ENCODE data around the gene EPB41L1. TPM values are rescaled to one million over a fixed set of nuclear protein-coding genes. Genes with fewer than 3 reads are reported as not detected.

Gene EPB41L1
- total RNA-seq, 1 experiment from 2014 or later = 42.1 TPM

GRCh38 chr20:36118371-36118770 lies 36.2 kb upstream of the EPB41L1 start:
- no peaks in the 10 kb centered on the region for H3K79me2 ChIP-seq (ENCODE audit: insufficient read depth, low read length)
- H3K27me3 ChIP-seq (ENCODE audit: insufficient read depth, low read length) = no peaks in the 10 kb centered on the region
- ATAC-seq (no peak), DNase-seq (ENCODE audit: low read depth, low spot score) (no peak)
- BruUV-seq (replicated peaks) = no TSS peak
- no peaks in the 10 kb centered on the region for H3K9me3 ChIP-seq (ENCODE audit: control insufficient read depth in 1 of 2, insufficient read depth in 1 of 2, low read depth in 1 of 2, low read length in 2 of 2)
- no peak for TF ChIP-seq EGR1 (IDR thresholded peaks at IDR 0.05; ENCODE audit: low read depth)
- TF ChIP-seq SP1 (IDR thresholded peaks at IDR 0.05; ENCODE audit: low read depth) = no peak
- no peak for TF ChIP-seq ZFX (IDR thresholded peaks at IDR 0.05)
- TF ChIP-seq MAX (IDR thresholded peaks at IDR 0.05) = no peak
- no peak for TF ChIP-seq ZBTB33 (IDR thresholded peaks at IDR 0.05; ENCODE audit: extremely low read depth, insufficient replicate concordance, low read length)
- TF ChIP-seq ZNF274 (IDR thresholded peaks at IDR 0.05; ENCODE audit: low read depth, low read length) = no peak
- TF ChIP-seq SRF (IDR thresholded peaks at IDR 0.05; ENCODE audit: low read depth) = no peak
- TF ChIP-seq POLR2AphosphoS5 (IDR thresholded peaks at IDR 0.05; ENCODE audit: low read depth, low read length) = no peak
- no peak for TF ChIP-seq YY1 (IDR thresholded peaks at IDR 0.05; ENCODE audit: extremely low read depth, insufficient replicate concordance, low read depth, low read length)
- TF ChIP-seq CEBPB (IDR thresholded peaks at IDR 0.05; ENCODE audit: low read depth) = no peak
- no peak for TF ChIP-seq TCF7L2 (IDR thresholded peaks at IDR 0.05; ENCODE audit: borderline replicate concordance, extremely low read depth, insufficient read depth, insufficient read length)
- no peak for TF ChIP-seq EZH2phosphoT487 (IDR thresholded peaks at IDR 0.05; ENCODE audit: borderline replicate concordance)
- TF ChIP-seq CBX3 (IDR thresholded peaks at IDR 0.05; ENCODE audit: low read depth) = no peak
- no peak for TF ChIP-seq POLR2A (IDR thresholded peaks at IDR 0.05; ENCODE audit: borderline replicate concordance, extremely low read depth, insufficient read depth, insufficient read length)
- no peak for TF ChIP-seq RAD21 (IDR thresholded peaks at IDR 0.05; ENCODE audit: low read depth)
- TF ChIP-seq ELF1 (IDR thresholded peaks at IDR 0.05; ENCODE audit: borderline replicate concordance, low read depth) = no peak
- TF ChIP-seq ATF3 (IDR thresholded peaks at IDR 0.05) = no peak
- no peak overlapping the region for H2AFZ ChIP-seq (ENCODE audit: low read depth, low read length, poor library complexity, severe bottlenecking)
- H3K4me2 ChIP-seq (ENCODE audit: low read length) = no peak overlapping the region
- ChIA-PET CTCF (no interaction called here), RAD21 (ENCODE audit: low non-redundant PET in 1 of 2, low total read pairs in 2 of 2, uncharacterized antibody in 2 of 2, unreplicated experiment in 2 of 2) (no interaction called here), POLR2A (no interaction called here)
- no peaks in the 10 kb centered on the region for H3K9me2 ChIP-seq (ENCODE audit: insufficient read depth)
- H3K36me3 ChIP-seq (ENCODE audit: control insufficient read depth in 1 of 2, insufficient read depth in 2 of 2, low read length in 2 of 2) = no peaks in the 10 kb centered on the region
- intact Hi-C loops (cut with micrococcal nuclease) = no loop called here
- H3K4me3 ChIP-seq (replicated peaks in 1 of 2; ENCODE audit: low read depth in 1 of 2, low read length in 2 of 2) = no peak overlapping the region
- H3K4me1 ChIP-seq (ENCODE audit: control insufficient read depth in 1 of 2, insufficient read depth in 2 of 2, low read length in 2 of 2) = peaks cover 17 to 64% of the 10 kb centered on the region in 2 experiments
- H4K20me1 ChIP-seq (ENCODE audit: insufficient read depth) = no peaks in the 10 kb centered on the region
- H3K27ac ChIP-seq (ENCODE audit: low read depth, low read length) = no peak overlapping the region
- no peak overlapping the region for H3K9ac ChIP-seq (ENCODE audit: low read length)
